ENCODE measurements around the gene NUP153. TPM values are rescaled to one million over a fixed set of nuclear protein-coding genes. Genes with fewer than 3 reads are reported as not detected.
A peak's percentile ranks its signal among the peaks of the same experiment; 100 is the strongest.
"Not testable (repeated sequence)": the region's sequence is repeated elsewhere in the genome, so short reads cannot be mapped to it uniquely, and the experiment has no call there.

The NUP153 gene
- 24.3 TPM for total RNA-seq
- long read RNA-seq, full-length matches to known transcripts: 3 of 17 reads
- long read RNA-seq, partial matches to known transcripts: 8 of 17 reads
- long read RNA-seq, other reads (novel, unspliced or antisense): 6 of 17 reads

DNA sequence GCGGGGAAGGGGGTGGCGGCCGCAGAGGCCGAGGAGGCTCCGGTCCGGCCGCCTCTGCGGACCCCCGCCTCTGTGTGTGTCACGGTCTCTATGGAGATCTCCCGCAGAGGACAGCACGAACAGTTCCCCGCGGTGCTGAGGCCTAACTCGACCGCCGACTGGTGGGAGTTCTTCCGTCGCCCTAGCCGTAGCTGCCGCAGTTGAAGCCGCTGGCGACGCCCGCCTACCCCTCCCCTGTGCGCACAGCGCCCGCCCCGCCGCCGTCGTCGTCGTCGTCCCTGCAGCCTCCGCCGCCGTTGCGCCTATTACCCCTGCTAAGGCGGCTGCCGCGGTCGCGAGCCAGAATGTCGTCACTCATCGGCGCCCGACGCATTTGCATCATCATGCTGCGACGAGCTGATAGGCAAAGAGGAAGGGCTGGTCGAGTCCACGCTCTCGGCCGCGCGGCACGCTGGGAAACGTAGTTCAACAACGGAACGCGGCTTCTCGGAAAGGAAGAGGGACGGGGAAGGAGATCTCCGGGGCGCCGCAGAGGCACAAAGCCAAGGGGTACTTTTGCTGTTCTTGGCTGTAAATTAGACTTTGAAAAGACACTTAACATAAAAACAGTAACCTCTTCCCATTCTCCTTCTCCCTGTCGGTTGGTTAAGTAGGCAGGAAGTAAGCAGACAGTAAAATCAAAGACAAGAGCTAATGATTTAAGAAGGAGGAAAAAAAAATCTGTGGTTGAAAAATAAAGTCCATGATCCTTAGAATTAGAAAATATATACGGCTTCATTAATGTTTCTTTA, at the start of gene NUP153:
TSS of gene NUP153 (minus strand) at position 346 of the 791 bp plus-strand sequence. CDS start 538 bp downstream, outside the sequence.
- ATAC-seq: peak; percentile 90
- DNase-seq: peak; percentile 99

DNA sequence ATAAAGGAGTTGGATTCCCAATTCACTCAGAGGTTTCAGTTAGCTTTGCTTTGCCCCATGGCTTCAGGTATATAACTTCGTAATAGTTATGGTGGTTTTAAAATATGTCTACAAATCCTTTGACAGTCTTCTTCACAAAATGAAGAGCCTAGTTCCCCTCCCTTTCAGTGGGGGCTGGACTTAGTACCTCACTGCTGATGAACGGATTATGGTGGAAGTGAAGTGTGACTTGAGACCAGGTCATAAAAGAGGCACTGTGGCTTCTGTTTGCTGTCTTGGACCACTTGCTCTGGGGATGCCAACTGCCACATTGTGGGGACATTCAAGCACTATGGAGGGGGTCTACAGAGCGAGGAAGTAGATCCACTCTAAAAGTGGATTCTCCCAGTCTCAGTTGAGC, 47.5 kb upstream of the NUP153 start:
- intact Hi-C loops (cut with micrococcal nuclease): no loop called here
- ATAC-seq (no peak), DNase-seq (no peak)

More for the DNA sequence above, at the start of gene NUP153:
- intact Hi-C loops (cut with micrococcal nuclease): no loop called here

DNA sequence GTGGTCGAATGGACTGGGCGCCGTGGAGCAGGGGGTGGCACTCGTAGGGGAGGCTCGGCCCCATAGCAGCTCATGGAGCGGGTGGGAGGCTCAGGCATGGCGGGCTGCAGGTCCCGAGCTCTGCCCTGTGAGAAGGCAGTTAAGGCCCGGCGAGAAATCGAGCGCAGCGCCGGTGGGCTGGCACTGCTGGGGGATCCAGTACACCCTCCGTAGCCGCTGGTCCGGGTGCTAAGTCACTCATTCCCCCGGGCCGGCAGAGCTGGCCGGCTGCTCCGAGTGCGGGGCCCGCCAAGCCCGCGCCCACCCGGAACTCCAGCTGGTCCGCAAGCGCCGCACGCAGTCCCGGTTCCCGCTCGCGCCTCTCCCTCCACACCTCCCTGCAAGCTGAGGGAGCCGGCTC, 38.6 kb upstream of the NUP153 start:
- ATAC-seq; intact Hi-C loops (cut with micrococcal nuclease); DNase-seq: not testable (repeated sequence)

DNA sequence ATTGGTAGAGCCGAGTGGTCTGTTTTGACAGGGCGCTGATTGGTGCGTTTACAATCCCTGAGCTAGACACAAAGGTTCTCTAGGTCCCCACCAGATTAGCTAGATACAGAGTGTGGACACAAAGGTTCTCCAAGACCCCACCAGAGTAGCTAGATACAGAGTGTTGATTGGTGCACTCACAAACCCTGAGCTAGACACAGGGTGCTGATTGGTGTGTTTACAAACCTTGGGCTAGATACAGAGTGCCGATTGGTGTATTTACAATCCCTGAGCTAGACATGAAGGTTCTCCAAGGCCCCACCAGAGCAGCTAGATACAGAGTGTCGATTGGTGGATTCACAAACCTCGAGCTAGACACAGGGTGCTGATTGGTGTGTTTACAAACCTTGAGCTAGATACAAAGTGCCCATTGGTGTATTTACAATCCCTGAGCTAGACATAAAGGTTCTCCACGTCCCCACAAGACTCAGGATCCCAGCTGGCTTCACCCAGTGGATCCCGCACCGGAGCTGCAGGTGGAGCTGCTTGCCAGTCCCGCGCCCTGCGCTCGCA, 38.1 kb upstream of the NUP153 start:
- DNase-seq; intact Hi-C loops (cut with micrococcal nuclease); ATAC-seq: not testable (repeated sequence)

DNA sequence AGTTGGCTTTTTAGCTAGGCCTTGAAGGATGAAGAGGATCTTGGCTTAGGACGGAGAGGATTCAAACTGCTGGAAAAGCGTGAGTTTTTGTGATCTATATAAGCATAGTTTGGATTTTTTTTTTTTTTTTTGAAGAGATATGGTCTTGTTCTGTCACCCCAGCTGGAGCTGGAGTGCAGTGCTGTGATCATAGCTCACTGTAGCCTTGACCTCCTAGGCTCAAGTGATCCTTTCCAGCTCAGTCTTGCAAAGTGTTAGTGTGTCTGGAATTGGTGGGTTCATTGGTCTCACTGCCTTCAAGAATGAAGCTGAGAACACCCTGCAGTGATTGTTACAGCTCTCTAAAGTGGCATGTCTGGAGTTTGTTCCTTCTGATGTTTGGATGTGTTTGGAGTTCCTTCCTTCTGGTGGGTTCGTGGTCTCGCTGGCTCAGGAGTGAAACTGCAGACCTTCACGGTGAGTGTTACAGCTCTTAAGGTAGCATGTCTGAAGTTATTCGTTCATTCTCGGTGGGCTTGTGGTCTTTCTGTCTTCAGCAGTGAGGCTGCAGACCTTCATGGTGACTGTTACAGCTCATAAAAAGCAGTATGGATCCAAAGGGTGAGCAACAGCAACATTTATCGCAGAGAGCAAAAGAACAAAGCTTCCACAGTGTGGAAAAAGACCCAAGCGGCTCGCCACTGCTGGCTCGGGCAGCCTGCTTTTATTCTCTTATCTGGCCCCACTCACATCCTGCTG, 37.5 kb upstream of the NUP153 start:
- DNase-seq (no peak), ATAC-seq (no peak)
- intact Hi-C loops (cut with micrococcal nuclease): no loop called here

DNA sequence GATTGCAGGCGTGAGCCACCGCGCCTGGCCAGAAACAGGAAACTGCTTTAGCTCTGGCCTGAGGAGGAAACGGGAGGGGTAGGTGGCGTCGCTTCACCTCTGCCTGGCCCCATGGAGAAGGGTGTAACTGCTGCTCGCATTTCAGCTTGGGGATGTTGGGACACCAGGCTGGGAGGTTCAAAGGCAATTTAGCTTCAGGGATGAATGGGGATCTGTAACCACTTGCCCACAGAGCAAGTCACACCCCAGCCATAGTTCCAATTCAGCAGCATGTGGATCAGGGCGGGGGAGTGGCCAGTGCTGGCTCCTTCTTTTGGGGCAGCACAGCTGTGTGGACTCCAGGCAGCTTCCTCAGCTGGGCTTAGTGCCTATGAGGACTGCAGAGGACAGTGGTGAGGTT, 34.8 kb upstream of the NUP153 start:
- DNase-seq (no peak), ATAC-seq (no peak)
- intact Hi-C loops (cut with micrococcal nuclease): no loop called here

- intact Hi-C loops (cut with micrococcal nuclease): no loop called here
- no peak for ATAC-seq
- DNase-seq: no peak
These were observed 34.0 kb upstream of the NUP153 start for GRCh38 chr6:17740559-17741220.

DNA sequence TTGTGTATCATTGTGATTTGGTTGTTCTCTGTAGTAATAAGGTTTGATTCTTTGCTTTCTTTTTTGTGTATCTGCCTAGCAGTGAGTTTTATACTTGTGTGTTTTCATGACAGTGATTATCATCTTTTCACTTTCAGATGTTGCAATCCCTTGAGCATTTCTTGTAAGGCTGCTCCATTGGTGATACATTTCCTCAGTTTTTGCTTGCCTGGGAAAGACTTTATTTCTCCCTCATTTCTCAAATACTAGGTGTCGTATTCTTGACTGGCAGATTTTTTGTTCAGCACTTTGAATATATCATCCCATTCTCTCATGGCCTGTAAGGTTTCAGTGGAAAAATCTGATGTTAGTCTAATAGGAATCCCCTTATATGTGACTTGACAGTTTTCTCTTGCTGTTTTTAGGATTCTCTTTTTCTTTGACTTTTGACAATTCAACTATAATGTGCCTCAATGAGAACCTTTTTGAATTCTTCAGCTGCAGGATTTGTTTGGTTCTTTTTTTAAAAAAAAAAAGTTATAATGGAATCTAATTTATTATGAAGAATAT, 31.1 kb upstream of the NUP153 start:
- no peak for ATAC-seq
- intact Hi-C loops (cut with micrococcal nuclease): no loop called here

GRCh38 chr6:17735311-17735710, 28.6 kb upstream of the NUP153 start:
- ATAC-seq; intact Hi-C loops (cut with micrococcal nuclease); DNase-seq: not testable (repeated sequence)

More for the DNA sequence above, 31.1 kb upstream of the NUP153 start:
- no peak for DNase-seq

DNA sequence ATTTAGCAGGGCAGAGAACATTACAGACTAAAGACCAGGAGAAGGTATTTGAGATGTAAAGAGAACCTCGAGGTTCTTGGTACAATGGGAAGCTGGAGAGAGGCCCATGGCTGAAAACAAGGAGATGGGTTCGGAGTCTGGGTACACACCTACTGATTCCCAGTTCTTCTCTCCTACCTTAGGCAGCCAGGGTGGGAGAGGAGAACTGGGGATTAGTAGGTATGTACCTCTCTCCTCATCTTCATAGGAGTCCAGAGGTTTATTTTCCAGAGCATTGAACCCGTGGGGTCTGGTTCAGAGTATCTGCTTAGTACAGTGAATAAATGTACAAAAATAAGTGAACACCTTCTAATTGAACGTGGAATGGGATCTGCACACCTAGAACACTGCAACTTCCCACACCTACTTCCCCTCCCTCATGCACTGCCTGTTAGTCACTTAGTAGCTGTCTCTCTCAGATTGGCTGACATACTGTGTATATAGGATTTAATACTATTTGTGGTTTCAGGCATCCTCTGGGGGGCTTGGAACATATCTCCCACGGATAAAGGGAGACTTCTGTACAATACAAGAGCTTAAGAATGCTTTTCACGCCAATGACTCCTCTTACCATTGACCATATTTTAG, 23.5 kb upstream of the NUP153 start:
- intact Hi-C loops (cut with micrococcal nuclease): no loop called here
- ATAC-seq (no peak), DNase-seq (no peak)

GRCh38 chr6:17729223-17730077, 22.7 kb upstream of the NUP153 start:
- intact Hi-C loops (cut with micrococcal nuclease): no loop called here
- DNase-seq: no peak
- ATAC-seq: no peak

- intact Hi-C loops (cut with micrococcal nuclease): no loop called here
- DNase-seq: no peak
- no peak for ATAC-seq
These were observed 22.0 kb upstream of the NUP153 start for GRCh38 chr6:17728551-17729222.

GRCh38 chr6:17725083-17725482, 18.4 kb upstream of the NUP153 start:
- ATAC-seq (peak; percentile 97), DNase-seq (peak; percentile 80)
- intact Hi-C loops (cut with micrococcal nuclease): no loop called here

GRCh38 chr6:17724341-17724740, 17.6 kb upstream of the NUP153 start:
- ATAC-seq (no peak), DNase-seq (no peak)
- intact Hi-C loops (cut with micrococcal nuclease): no loop called here

DNA sequence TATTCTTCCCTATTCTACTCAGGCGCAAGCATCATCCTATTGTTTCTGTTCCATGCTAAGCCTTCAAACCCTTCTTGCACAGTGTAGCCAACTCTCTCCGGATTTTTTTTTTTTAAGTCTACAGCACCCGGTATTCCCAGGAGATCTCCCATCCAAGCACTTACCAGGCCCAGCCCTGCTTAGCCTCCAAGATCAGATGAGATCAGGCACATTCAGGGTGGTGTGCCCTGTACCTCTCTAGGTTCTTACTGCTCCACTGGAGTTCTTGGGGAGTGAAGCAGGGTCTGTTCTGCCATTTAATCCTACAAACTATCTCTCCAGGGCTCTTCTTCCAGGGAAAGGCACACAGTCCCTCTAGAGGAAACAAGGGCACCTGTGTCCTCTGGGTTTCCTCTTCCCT, 14.9 kb upstream of the NUP153 start:
- no peak for ATAC-seq
- DNase-seq: no peak
- intact Hi-C loops (cut with micrococcal nuclease): no loop called here

- no peak for DNase-seq
- intact Hi-C loops (cut with micrococcal nuclease): no loop called here
- no peak for ATAC-seq
These were observed 12.8 kb upstream of the NUP153 start for GRCh38 chr6:17719323-17720041.

DNA sequence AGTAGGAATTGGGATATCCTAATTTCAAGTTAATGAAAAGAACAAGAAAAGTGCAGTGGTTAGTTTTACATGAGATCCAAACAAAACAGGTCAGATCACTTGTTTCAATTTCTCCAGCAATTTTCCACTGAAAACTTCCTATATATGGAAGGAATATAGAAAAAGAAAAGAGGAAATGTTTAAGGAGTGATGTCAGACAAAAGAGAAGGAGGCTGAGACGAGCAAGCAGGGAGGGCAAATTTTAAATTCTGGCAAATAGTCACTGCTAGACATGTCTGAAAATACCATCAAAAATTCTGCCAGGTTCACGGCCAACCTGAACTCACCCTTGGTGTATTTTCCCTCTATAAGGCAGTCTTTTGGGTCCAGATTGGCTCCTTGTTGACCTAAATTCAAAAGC, 9.5 kb upstream of the NUP153 start:
- intact Hi-C loops (cut with micrococcal nuclease): no loop called here
- DNase-seq (no peak), ATAC-seq (no peak)
